CD4-positive, alpha-beta T cell treated with Interleukin-6 for 4 hours (primary cell): ENCODE results near the gene SYNPO2.
"Not testable (repeated sequence)": the region's sequence is repeated elsewhere in the genome, so short reads cannot be mapped to it uniquely, and the experiment has no call there.

Experiments used
- DNase-seq: peaks from one replicate; pipeline ENCODE4 v3.0.0-alpha.2; 2020; ENCODE audit warnings: mixed read lengths

SYNPO2 gene

GRCh38 chr4:118888666-118889311 lies at the start of gene SYNPO2:
Gene SYNPO2 (plus strand): TSS chr4:118888854. CDS start chr4:118889037, 183 bp downstream.
- DNase-seq: peak; percentile 19

DNA sequence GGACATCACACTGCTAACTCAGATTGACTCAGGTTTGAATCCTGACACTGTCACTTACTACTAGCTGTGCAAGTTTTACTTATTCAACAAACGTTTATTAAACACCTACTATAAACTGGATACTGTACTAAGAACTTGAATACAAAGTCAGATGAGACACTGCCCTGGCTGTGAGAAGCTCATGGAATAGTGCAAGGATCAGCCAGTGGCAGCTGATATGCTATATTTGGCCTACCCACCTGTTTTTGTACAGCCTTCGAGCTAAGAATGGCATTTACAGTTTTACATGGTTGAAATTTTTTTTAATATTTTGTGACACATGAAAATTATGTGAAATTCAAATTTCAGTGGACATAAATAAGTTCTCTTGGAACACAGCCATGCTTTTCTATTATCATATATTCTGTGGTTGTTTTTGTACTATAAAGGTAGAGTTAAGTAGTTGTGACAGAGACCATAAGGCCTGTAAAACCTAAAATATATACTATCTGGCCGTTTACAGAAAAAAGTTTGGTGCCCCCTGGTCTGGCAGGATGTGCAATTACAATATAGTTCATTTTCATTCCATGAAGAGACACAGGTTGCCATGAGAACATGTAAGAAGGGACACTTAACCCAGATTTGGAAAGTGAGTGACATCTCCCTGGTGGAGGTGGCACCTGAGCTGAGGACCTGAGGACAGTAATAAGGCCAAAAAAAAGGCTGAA lies 49.3 kb upstream of the SYNPO2 start:
- no peak for DNase-seq

DNA sequence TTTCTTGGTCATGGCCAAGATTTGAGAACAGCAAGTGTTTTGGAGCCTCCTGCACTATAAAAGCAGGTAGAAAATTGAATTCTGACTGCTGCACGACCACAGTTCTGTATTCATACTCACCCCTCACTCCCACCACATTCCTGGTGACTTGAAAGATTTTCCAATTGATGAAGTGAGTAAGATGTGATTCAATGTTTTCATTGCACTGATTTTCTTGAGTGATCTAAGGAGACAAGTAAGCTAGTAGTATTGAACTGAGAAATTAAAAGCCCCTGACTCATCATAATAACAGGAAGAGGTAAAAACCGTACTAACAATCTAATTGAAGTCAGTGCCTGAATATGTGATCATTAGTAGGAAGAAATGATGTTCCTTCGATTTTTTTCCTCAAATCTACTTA lies 46.6 kb upstream of the SYNPO2 start:
- DNase-seq: no peak

- no peak for DNase-seq
These were observed 45.4 kb upstream of the SYNPO2 start for GRCh38 chr4:118843237-118843636.

- no peak for DNase-seq
These were observed 43.1 kb upstream of the SYNPO2 start for GRCh38 chr4:118845552-118846050.

GRCh38 chr4:118846979-118847378 lies 41.7 kb upstream of the SYNPO2 start:
- DNase-seq: no peak

DNA sequence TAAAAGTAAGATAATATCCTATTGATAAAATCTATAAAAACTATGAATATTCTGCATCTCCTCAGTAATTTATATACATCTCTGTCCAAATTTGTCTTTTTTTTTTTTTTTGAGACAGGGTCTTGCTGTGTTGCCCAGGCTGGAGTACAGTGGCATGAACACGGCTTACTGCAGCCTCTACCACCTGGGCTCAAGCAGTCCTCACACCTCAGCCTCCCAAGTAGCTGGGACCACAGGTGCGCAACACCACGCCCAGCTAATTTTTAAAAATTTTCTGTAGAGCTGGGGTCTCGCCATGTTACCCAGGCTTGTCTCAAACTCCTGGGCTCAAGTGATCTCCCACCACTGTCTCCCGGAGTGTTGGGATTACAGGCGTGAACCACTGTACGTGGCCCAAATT lies 40.4 kb upstream of the SYNPO2 start:
- no peak for DNase-seq

- no peak for DNase-seq
These were observed 39.8 kb upstream of the SYNPO2 start for GRCh38 chr4:118848901-118849300.

DNA sequence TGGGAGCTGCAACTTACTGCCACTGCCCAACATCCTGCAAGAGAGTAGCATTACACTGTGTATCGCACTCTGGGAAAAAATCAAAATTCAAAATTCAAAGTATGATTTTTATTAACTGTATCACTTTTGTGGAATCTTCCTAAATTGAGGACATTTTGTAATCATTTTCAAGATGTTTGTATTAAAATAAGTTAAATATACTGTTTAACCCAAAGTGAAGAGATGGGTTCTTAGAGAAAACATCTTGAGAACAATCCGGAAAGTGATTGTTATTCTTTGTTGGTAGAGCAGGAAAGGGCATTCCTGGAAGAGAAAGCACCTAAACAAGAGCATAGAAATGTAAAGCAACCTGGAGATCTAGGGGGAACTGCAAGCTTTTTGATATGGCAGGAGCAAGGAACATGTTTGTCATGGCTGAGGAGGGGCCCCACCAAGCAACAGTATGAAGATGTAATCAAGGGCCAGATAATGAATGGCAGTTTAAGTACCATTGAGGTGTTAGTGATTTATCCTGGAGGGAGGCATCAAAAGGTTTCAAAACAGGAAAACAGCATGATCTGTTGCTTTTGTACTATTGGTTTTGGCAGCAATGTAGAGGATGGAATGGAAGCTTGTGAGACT lies 38.7 kb upstream of the SYNPO2 start:
- no peak for DNase-seq

GRCh38 chr4:118850488-118851173 lies 38.0 kb upstream of the SYNPO2 start:
- peak; percentile 59 for DNase-seq

- no peak for DNase-seq
These were observed 30.9 kb upstream of the SYNPO2 start for GRCh38 chr4:118857760-118858159.

DNA sequence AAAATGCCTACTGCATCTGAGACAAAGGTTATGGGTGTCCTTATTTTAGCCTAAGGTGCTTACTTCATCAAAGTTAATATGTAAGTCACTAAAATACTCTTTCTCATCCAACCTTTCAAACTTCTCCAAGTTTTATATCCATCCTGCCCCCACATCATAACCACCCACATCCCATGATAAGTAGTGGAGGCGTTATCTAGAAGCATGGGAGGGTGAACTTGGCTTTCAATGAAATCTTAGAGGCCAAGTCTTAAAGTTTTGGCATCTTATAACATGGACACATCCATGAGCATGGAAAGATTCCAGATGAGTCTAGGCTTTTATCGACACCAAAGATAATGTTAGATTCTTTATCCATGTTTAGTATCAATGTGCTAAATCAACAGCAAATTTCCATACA lies 29.9 kb upstream of the SYNPO2 start:
- no peak for DNase-seq

GRCh38 chr4:118865091-118865708 lies 23.5 kb upstream of the SYNPO2 start:
- DNase-seq: peak; percentile 10

- DNase-seq: no peak
These were observed 22.2 kb upstream of the SYNPO2 start for GRCh38 chr4:118866442-118866841.

DNA sequence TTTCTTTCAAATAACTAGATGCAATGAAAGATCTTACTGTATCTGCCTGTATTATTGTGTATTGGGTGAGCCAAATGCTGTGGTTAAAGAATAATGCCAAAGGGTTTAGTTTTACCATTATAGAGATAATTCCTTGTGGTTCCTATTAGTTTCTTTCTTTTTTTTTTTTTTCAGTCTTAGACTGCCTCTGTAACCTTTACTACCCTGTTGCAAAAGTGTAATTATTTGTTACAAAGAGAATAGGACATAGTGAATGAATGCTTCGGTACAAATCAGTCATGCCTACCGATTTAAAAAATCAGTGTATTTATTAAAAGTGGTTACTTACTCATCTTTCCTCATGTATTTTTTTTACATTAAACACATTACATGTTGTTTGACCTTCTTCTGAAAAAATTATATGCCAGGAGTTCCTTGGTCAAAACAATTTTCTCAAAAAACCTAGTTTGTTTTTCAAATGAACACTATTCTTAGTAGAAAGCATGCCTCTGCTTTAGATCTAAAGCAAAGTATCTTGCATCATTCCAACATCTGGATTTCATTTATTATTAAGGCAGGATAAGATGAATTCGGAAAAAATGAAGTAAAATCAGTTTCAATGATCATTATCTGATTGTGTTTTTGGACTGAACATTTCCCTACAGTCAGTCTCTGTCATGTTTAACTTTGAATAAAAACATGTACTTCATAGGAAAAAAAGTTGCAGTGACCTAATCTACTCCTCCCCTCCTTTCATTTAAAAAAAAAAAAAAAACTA lies 21.2 kb upstream of the SYNPO2 start:
- no peak for DNase-seq

DNA sequence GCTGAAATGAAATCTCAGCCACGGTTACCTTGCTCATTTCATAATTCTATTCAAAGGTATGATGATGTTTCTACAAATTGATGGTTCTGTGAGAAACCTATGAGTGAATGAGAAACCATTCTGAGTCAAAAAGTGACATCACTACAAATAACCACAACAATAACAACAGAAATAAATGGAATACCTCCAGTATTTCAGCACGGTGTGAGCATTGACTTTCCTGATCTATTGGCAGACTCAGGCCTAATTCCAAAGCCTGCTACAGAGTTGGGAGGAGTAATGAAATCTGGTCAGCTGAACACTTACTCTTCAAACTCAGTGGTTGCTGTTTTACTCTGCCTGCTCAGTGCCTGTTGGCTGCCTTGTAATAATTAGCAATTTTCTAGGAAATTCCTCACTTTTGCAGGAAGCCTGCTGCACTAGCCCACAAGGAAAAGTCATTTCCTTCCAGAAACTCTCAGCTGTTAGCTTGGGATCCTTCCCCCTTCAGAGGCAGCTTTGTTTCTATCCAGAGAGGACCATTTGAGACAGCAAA lies 18.8 kb upstream of the SYNPO2 start:
- DNase-seq: no peak

- no peak for DNase-seq
These were observed 16.5 kb upstream of the SYNPO2 start for GRCh38 chr4:118872181-118872580.

- no peak for DNase-seq
These were observed 10.9 kb upstream of the SYNPO2 start for GRCh38 chr4:118877797-118878196.

DNA sequence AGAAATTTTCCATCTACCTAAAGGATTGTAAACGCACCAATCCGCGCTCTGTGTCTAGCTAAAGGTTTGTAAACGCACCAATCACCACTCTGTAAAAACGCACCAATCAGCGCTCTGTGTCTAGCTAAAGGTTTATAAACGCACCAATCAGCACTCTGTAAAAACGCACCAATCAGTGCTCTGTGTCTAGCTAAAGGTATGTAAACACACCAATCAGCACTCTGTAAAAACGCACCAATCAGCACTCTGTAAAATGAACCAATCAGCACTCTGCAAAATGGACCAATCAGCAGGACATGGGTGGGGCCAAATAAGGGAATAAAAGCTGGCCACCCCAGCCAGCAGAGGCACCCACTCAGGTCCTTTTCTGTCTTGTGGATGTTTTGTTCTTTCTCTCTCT lies 10.1 kb upstream of the SYNPO2 start:
- DNase-seq: not testable (repeated sequence)

GRCh38 chr4:118879409-118879808 lies 9.2 kb upstream of the SYNPO2 start:
- DNase-seq: no peak

DNA sequence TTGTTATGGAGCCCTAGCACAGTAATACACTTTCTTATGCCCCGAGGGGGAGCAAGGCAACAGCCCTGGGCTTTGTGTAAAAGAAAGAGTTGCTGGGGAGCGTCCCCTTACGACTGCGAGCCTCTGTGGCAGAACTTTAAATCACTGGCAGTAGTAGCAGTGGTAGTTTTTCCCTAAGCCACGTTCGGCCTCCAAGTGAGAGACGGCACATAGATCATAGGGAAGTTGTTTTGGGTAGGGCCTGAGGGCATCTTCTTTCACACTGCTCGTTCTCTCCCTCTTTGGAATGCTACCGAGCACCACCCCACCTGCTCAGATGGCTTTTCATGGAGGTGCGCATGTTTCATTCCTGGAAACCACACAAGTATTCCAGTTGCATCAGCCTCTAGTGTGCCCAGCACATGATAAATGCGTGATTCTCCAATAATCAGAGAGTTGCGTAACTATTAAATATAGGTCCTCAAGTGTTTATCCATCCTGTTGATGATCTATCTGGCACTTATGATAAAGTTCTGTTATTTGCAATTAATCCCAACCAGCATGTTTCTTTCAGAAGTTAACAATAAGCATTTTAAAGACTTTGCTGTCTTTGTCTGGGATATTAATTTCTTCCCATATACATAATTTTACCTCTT lies 7.0 kb upstream of the SYNPO2 start:
- DNase-seq: no peak
